Measurements from ENCODE around the gene SLIT3. TPM values are rescaled to one million over a fixed set of nuclear protein-coding genes. Genes with fewer than 3 reads are reported as not detected.

Gene SLIT3
- total RNA-seq, 1 experiment from 2014 or later: 0.10 TPM

GRCh38 chr5:169258372-169259000 lies 42.5 kb downstream of the SLIT3 start (continued):
- TF ChIP-seq CEBPB (IDR thresholded peaks at IDR 0.05; ENCODE audit: low read depth): no peak

DNA sequence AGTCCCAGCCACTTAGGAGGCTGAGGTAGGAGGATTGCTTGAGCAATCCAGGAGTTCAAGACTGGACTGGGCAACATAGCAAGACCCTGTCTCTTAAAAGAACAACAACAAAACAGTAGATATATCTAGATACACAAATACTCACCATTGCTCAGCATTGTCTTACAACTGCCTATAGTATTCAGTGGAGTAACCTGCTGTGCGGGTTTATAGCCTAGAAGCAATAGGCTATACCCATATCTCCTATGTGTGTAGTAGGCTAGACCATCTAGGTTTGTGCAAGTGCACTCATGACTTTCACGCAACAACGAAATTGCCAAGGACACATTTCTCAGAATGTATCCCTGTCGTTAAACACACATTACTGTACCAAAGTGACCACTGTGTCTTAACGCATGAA lies 44.7 kb downstream of the SLIT3 start:
- no peak for DNase-seq (ENCODE audit: low read depth, low spot score)
- Histone ChIP-seq H3K9me2 (ENCODE audit: insufficient read depth) (no peaks in the 10 kb centered on the region), H3K9me3 (ENCODE audit: control insufficient read depth in 1 of 2, insufficient read depth in 1 of 2, low read depth in 1 of 2, low read length in 2 of 2) (no peaks in the 10 kb centered on the region), H2AFZ (ENCODE audit: low read depth, low read length, poor library complexity, severe bottlenecking) (no peak overlapping the region), H3K79me2 (ENCODE audit: insufficient read depth, low read length) (no peaks in the 10 kb centered on the region), H4K20me1 (ENCODE audit: insufficient read depth) (no peaks in the 10 kb centered on the region), H3K36me3 (ENCODE audit: control insufficient read depth in 1 of 2, insufficient read depth in 2 of 2, low read length in 2 of 2) (no peaks in the 10 kb centered on the region), H3K4me1 (ENCODE audit: control insufficient read depth in 1 of 2, insufficient read depth in 2 of 2, low read length in 2 of 2) (no peaks in the 10 kb centered on the region), H3K27me3 (ENCODE audit: insufficient read depth, low read length) (0 out of 2 replicates have a peak, but pooled peaks cover 19% of the 10 kb centered on the region), H3K27ac (ENCODE audit: low read depth, low read length) (no peak overlapping the region), H3K4me3 (replicated peaks in 1 of 2; ENCODE audit: low read depth in 1 of 2, low read length in 2 of 2) (no peak overlapping the region), H3K9ac (ENCODE audit: low read length) (no peak overlapping the region), H3K4me2 (ENCODE audit: low read length) (no peak overlapping the region)
- intact Hi-C loops (cut with micrococcal nuclease): no loop called here
- ChIA-PET RAD21 (ENCODE audit: low non-redundant PET in 1 of 2, low total read pairs in 2 of 2, uncharacterized antibody in 2 of 2, unreplicated experiment in 2 of 2) (no interaction called here), POLR2A (no interaction called here), CTCF (no interaction called here)
- no TSS peak for BruUV-seq (replicated peaks)
- no peak for ATAC-seq
- no peak for TF ChIP-seq CBX3 (IDR thresholded peaks at IDR 0.05; ENCODE audit: low read depth)
- TF ChIP-seq, protein P1, sequence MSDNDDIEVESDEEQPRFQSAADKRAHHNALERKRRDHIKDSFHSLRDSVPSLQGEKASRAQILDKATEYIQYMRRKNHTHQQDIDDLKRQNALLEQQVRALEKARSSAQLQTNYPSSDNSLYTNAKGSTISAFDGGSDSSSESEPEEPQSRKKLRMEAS (IDR thresholded peaks at IDR 0.05): no peak
- no peak for TF ChIP-seq EGR1 (IDR thresholded peaks at IDR 0.05; ENCODE audit: low read depth)
- no peak for TF ChIP-seq FOSL1 (IDR thresholded peaks at IDR 0.05; ENCODE audit: low read depth)
- TF ChIP-seq, protein P2, sequence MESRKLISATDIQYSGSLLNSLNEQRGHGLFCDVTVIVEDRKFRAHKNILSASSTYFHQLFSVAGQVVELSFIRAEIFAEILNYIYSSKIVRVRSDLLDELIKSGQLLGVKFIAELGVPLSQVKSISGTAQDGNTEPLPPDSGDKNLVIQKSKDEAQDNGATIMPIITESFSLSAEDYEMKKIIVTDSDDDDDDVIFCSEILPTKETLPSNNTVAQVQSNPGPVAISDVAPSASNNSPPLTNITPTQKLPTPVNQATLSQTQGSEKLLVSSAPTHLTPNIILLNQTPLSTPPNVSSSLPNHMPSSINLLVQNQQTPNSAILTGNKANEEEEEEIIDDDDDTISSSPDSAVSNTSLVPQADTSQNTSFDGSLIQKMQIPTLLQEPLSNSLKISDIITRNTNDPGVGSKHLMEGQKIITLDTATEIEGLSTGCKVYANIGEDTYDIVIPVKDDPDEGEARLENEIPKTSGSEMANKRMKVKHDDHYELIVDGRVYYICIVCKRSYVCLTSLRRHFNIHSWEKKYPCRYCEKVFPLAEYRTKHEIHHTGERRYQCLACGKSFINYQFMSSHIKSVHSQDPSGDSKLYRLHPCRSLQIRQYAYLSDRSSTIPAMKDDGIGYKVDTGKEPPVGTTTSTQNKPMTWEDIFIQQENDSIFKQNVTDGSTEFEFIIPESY (IDR thresholded peaks at IDR 0.05; ENCODE audit: extremely low read depth, insufficient replicate concordance, low read length): no peak
- TF ChIP-seq TCF7L2 (IDR thresholded peaks at IDR 0.05; ENCODE audit: borderline replicate concordance, extremely low read depth, insufficient read depth, insufficient read length): no peak
- TF ChIP-seq, protein P3, sequence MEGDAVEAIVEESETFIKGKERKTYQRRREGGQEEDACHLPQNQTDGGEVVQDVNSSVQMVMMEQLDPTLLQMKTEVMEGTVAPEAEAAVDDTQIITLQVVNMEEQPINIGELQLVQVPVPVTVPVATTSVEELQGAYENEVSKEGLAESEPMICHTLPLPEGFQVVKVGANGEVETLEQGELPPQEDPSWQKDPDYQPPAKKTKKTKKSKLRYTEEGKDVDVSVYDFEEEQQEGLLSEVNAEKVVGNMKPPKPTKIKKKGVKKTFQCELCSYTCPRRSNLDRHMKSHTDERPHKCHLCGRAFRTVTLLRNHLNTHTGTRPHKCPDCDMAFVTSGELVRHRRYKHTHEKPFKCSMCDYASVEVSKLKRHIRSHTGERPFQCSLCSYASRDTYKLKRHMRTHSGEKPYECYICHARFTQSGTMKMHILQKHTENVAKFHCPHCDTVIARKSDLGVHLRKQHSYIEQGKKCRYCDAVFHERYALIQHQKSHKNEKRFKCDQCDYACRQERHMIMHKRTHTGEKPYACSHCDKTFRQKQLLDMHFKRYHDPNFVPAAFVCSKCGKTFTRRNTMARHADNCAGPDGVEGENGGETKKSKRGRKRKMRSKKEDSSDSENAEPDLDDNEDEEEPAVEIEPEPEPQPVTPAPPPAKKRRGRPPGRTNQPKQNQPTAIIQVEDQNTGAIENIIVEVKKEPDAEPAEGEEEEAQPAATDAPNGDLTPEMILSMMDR (IDR thresholded peaks at IDR 0.05 in 2 of 3, conservative IDR thresholded peaks at IDR 0.05 in 1 of 3; ENCODE audit: borderline replicate concordance in 1 of 3, insufficient read depth in 1 of 3, low read depth in 2 of 3, low read length in 2 of 3): no peak
- no peak for TF ChIP-seq JUND (IDR thresholded peaks at IDR 0.05)
- no peak for TF ChIP-seq SRF (IDR thresholded peaks at IDR 0.05; ENCODE audit: low read depth)
- TF ChIP-seq SIN3A (IDR thresholded peaks at IDR 0.05; ENCODE audit: low read depth): no peak
- no peak for TF ChIP-seq EZH2phosphoT487 (IDR thresholded peaks at IDR 0.05; ENCODE audit: borderline replicate concordance)
- TF ChIP-seq, protein P4, sequence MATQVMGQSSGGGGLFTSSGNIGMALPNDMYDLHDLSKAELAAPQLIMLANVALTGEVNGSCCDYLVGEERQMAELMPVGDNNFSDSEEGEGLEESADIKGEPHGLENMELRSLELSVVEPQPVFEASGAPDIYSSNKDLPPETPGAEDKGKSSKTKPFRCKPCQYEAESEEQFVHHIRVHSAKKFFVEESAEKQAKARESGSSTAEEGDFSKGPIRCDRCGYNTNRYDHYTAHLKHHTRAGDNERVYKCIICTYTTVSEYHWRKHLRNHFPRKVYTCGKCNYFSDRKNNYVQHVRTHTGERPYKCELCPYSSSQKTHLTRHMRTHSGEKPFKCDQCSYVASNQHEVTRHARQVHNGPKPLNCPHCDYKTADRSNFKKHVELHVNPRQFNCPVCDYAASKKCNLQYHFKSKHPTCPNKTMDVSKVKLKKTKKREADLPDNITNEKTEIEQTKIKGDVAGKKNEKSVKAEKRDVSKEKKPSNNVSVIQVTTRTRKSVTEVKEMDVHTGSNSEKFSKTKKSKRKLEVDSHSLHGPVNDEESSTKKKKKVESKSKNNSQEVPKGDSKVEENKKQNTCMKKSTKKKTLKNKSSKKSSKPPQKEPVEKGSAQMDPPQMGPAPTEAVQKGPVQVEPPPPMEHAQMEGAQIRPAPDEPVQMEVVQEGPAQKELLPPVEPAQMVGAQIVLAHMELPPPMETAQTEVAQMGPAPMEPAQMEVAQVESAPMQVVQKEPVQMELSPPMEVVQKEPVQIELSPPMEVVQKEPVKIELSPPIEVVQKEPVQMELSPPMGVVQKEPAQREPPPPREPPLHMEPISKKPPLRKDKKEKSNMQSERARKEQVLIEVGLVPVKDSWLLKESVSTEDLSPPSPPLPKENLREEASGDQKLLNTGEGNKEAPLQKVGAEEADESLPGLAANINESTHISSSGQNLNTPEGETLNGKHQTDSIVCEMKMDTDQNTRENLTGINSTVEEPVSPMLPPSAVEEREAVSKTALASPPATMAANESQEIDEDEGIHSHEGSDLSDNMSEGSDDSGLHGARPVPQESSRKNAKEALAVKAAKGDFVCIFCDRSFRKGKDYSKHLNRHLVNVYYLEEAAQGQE (IDR thresholded peaks at IDR 0.05; ENCODE audit: low read depth): no peak
- TF ChIP-seq POLR2A (IDR thresholded peaks at IDR 0.05; ENCODE audit: borderline replicate concordance, extremely low read depth, insufficient read depth, insufficient read length): no peak
- no peak for TF ChIP-seq ELF1 (IDR thresholded peaks at IDR 0.05; ENCODE audit: borderline replicate concordance, low read depth)
- TF ChIP-seq CEBPB (IDR thresholded peaks at IDR 0.05; ENCODE audit: low read depth): no peak
- TF ChIP-seq ATF3 (IDR thresholded peaks at IDR 0.05): no peak
- TF ChIP-seq POLR2AphosphoS5 (IDR thresholded peaks at IDR 0.05; ENCODE audit: low read depth, low read length): no peak
- TF ChIP-seq RAD21 (IDR thresholded peaks at IDR 0.05; ENCODE audit: low read depth): no peak

All from HCT116 (cell line).